ENCODE results near the gene STK25.
"Not testable (repeated sequence)": the region's sequence is repeated elsewhere in the genome, so short reads cannot be mapped to it uniquely, and the experiment has no call there.

Gene STK25

DNA sequence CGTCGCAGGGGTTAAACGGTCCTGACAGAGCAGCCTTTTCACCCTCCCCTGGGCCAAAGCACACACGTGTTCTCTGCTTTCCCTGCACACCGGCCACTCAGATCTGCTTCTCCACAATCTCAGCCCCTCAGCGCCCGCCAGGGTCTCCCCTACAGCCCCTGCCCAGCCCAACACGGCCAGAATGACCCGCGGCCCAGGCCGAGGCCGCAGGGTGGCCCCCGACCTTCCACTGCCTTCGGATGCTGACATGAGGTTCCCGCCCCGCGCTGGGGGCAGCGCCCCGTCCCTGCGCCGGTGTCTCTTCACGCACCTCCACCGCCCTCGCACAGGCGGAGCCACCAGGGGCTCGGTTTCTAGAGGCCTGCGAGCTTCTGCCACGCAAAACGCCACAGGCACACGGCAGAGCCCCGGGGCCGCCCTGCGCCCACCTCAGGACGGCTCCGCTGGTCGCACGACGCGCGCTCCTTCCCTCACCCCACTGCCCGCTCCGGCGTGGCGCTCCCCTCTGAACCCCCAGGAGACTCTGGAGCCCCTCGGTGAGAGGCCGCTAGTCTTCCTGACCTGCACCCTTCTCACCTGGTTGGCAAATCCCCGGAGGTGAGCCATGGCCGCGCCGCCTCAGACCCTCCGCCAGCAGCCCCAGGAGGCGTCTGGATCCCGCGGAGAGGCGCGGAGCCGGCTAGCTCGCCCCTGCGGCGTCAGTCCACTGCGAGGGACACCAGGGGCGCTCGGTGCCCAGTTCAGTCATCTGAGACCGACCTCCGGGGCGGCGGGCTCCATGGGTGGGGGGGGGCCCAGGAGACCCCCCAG, 749 bp downstream of the STK25 start:
- no peak for FAIRE-seq

DNA sequence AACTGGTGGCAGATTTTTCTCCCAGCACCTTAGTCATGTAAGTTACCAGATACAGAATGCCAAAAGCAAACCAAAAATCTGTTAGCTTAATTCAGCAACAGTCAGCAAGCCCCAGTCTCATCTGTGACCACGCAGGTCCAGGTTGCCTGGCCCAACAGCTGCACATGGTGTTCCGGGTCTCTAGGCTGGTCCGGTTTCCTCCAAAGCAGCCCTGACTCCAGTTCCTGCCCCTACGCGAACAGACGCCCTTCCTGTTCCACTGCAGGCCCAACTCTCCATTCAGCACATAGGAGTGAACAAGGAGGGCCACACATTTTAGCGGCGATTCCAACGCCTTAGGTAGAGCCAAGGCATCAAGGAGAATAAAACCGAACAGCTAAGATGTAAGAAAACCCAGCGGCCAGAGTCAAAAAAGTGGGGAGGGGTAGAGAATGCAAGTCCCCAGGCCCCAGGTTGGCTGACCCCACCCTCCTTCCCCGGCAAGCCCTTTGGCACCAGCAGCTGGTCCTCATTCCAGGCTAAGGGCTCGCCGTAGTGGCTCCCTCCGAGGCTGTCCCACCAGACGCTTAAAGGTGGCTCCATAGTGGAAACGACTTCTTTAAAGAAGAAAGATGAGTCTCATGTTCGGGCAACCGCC, 1.5 kb downstream of the STK25 start:
- FAIRE-seq: no peak

DNA sequence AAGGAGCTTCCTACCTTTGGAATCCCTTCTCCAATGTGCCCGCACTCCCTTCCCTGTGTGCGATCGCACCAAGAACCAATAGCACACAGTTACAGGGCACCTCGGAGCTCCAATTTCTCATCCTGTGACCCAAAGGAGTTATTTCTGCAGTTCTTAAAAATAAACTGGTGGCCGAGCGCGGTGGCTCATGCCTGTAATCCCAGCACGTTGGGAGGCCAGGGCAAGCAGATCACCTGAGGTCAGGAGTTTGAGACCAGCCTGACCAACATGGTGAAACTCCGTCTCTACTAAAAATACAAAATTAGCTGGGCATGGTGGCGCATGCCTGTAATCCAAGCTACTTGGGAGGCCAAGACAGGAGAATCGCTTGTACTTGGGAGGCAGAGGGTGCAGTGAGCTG, 2.1 kb downstream of the STK25 start:
- FAIRE-seq: not testable (repeated sequence)

DNA sequence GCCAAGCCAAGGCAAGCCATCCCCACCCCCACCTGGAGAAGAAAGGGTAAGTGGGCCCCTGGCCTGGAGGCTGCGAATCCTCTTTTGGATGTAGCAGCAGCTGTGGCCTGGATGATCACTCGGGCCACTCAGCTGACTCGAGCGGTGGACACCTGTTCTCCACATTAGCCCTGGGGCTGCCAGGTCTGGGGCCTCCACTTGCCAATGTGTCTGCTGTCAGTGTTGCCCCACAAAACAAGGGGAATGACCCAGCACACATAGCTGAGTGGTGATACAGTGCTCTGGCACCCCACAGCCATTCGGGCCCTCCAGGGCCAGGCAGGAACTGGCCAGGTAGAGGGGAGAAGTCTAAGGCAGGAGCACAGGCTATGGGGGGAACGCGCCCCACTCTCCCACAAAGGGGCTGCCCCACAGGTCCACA, 2.6 kb downstream of the STK25 start:
- FAIRE-seq: no peak

DNA sequence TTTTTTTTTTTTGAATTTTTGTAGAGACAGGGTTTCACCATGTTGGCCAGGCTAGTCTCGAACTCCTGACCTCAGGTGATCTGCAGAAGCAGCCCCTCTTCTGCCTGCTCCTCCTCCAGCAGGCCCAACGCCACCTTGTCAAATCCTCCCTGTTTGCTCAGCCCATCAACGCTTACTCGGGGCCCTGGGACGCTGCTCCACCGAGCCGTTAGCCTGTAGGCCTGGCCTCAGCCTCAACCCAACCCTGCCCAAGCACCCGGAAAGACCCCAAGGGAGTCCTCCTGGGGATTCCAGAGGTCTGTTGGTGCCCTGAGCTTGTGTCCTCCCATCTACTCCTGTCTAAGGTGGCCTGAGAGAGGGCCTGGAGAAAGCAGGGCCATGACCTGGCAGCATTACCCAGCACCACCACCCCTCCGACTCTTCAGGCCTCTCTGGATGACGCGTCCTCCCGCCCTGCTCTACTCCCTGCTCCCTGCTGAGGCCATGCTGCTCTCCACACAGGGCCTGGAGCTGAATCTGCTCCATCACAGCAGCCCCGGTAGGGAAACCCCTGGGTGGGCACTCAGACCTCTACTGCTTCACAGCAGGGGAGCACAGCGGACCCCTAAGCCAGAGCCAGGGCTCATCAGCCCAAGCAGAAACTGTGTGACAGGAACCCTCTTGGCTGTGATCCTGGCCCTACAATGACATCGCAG, 3.2 kb downstream of the STK25 start:
- no peak for FAIRE-seq

DNA sequence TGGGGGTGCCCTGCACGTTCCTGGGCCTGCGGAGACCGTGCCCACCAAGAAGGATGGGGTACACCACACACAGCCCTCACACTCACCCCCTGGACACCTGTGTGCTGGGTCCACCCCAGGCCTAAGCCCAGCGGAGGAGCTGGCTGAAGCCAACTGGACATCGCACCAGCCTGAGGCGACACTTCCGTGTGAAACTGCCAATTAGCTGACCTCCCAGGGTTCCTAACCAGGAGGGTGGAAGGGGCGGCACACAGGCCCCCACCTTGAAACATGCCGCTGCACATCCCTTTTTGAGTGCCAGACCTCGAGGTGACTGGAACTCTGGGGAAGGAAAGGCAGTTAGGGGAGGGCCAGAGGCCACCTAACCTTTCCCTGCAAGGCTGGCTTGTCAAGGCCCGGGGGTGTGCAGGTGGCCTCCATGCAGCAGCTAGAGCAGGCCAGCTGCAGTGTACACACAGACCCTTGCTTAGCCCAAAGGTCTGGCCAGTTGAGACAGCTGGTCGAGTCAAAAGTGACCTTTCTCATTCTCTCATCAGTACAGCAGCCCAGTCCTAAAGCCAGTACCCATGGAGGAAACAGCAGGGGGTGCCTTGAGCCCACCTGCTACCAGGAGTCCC, 4.5 kb downstream of the STK25 start:
- FAIRE-seq: no peak

DNA sequence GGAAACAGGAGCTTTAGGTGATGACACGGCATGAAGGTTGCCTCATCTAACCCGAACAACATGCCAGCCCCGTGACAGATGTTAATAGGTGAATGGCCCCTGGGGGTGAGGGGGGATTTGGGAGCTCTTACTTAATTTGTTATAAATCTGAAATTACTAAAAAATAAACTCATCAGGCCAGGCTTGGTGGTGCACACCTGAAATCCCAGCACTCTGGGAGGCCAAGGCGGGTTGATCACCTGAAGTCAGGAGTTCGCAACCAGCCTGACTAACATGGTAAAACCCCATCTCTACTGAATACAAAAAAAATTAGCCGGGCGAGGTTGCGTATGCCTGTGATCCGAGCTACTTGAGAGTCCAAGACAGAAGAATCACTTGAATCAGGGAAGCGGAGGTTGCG, 6.1 kb downstream of the STK25 start:
- no peak for FAIRE-seq

DNA sequence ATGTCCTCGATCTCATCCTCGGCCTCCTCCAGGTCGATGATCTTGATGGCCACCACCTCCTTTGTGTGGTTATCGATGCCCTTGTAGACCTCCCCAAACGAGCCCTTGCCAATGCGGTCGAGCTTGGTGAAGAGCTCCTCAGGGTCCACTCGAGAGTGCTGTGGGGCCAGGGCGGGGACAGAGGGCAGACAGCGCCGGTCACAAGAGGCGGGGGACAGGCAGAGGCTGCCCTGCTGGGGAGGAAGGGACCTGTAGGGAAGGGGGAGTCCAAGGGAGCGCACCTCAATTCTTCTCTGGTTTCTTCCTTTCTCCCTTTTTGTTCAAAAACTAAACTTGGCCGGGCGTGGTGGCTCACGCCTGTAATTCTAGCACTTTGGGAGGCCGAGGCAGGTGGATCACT, 6.8 kb downstream of the STK25 start:
- no peak for FAIRE-seq

DNA sequence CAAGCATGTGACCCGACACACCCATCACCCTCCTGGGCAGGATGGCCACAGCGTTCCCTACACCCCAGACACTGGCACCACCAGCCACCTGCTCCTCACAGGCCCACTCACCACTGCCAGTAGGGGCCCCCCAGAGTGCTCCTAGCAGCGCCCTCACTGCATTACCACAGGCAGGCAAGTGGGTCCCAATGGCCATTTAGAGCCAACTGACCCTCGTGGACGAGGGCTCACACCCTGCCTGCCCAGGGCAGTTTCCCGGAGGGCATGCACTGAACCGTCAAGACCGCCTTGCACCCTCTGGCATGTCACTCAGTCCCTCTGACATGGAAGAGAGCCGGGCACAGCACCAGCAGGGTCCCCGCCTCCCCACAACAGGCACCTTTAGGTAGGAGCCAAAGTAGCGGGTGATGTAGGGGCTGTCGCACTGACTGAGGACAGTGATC, 7.3 kb downstream of the STK25 start:
- FAIRE-seq: no peak

DNA sequence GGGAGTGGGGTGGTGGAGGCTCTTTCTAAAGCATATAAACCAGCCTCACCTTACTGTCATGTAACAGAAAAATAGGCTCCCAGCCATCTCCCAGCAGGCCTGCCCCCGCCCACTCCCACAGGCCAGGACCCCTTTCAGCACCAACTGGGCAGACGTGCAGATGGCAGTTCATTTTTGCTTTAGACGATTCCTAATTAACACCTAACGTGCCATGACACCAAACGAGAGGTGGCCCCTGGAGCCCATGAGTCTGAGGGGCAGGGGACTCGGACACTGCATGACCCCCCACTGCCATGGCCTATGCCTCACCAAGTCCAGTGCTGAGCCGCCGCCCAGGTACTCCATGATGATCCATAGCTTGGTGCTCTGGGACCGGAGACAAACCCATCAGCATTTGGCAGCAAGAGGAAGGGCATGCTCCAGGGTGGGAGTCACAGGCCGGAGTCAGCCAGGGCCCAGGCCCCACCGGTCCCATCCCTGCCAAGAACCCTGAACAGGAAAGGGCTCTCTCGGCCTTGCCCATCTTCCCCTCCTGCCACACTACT, 7.9 kb downstream of the STK25 start:
- no peak for FAIRE-seq

DNA sequence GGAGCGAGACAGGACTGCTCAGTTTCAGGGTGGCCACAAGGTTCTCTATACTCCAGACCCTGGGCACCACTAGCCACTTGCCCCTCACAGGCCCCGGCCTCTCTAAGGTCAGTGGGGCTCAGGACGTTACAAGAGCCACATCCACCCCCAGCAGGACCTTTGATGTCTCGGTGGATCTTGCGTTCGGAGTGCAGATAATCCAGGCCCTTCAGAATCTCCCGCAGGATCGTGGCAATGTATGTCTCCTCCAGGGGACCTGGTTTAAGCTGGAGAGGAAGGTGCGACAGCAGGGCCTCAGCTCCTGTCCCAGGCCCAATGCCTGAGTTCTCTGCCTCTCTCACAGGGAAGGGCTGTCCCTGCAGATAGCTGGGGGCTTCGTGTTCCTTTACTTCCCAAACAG, 8.4 kb downstream of the STK25 start:
- FAIRE-seq: no peak

DNA sequence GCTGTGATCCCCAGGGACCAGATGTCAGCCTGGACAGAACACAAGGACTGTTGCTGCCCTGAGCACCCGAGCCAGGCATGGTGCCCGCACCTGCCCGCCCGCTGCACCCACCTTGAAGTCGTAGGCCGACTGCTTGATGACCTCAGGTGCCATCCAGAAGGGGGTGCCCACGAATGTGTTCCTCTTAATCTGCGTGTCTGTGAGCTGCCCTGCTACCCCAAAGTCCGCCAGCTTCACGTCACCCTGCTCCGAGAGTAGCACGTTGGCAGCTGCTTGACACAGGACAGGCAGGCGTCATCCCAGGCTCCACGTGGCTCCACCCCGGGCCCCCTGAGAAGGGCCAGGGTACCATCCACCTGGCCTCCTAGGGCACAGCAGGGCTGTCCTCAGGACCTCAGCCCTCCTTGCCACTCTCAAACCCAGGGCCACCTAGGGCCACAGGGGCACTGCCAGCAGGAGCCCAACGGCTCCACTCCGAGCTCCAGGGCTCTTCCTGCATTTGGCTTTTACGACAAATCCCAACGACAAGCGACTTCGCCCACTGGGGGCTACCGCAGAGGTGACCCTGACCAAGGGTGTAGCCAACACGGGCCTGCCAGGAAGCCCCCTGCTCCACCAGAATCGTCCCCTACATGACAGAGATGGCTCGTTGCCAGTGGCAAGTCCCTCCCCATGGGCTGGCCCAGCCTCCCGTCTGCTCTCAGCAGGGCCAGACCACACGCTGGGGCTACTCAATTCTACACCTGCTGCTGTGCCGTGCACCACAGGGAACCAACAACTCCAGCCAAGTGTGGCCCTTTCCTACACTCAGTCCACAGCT, 9.0 kb downstream of the STK25 start:
- FAIRE-seq: no peak

DNA sequence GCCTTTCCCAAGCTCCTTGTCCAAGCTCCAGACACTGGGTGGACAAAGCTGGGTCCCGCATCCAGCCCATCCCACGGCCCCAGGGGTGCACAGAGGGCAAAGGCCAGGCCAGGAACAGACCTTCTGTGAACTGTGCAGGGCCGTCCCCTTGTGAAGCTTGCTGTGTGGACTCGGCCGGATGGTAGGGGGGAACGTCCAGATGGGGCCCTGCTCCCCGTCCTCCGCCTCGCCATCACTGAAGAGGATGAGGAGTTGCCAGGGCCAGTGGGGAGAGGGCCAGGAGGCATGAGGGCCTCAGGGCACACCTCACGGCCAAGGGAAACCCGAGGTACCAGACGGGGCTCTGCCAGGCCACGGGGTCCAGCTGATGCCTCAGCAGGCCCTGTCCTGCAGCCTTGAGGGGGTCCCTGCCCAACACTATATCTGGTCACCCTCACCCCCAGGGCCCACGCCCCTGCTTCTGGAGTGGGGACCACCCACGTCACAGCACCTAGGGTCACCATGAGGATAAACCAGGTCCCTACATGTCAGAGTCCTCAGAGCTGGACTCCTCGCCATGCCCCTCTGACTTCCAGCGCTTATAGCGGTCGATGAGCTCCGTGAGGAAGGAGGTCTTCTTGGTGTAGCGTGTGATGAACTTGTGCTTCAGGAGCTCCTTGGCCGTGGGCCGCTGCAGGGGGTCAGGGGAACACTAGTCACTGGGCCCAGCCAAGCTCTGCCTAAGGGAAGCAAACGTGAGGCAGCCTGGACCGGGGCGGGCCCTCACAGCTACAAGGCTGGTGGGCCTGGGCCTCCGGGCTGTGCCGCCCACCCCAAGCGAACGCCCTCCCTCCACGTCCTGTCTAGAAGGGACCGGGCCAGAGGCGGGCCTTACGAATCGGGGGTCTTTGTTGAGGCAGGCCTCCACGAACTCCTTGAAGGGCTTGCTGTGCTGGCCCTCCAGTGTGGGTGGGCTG, 10.0 kb downstream of the STK25 start:
- no peak for FAIRE-seq

DNA sequence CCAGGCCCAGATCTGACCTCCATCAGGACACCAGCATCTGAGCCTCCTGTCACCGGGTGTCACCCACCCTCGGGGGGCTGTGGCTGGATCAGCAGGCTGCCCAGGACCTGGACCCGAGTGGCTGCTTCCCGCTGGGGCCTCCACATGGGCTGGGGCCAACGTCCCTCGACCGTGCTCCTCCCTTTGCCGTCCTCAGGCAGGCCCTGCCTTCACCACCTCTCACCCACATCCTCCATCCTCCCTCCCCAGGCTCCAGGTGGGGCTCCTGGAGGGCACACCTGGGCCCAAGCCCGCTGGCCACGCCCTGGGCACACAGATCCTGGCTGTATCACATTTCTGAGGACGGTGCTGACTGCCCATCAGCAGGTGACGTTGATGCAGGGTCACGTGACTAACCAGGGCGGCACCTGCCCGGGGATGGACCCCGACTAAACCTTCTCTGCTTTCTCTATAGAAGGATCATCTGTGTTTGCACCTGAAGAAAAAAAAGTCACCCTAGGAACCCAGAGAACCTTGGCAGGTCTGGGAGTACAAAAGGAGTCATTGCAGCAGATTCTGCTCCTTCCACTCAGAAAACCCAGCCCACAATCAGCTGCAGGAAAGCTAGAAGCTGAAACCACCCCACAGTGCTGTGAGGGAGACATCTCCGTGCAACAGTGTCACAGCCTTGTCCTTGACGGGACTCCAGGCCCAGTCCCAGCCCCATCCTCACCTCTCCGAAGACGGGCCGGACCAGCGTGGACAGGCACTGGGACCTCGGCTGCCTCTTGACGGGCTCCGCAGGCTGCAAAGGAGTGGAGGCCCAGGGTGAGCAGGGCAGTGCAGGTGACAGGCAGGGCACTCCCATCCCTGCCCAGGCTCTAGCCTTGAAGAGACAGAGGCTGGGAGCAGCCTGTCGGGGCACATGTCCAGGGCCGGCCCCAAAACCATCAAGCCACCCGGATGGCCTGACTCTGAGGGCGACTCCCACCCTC, 11.2 kb downstream of the STK25 start:
- FAIRE-seq: no peak

DNA sequence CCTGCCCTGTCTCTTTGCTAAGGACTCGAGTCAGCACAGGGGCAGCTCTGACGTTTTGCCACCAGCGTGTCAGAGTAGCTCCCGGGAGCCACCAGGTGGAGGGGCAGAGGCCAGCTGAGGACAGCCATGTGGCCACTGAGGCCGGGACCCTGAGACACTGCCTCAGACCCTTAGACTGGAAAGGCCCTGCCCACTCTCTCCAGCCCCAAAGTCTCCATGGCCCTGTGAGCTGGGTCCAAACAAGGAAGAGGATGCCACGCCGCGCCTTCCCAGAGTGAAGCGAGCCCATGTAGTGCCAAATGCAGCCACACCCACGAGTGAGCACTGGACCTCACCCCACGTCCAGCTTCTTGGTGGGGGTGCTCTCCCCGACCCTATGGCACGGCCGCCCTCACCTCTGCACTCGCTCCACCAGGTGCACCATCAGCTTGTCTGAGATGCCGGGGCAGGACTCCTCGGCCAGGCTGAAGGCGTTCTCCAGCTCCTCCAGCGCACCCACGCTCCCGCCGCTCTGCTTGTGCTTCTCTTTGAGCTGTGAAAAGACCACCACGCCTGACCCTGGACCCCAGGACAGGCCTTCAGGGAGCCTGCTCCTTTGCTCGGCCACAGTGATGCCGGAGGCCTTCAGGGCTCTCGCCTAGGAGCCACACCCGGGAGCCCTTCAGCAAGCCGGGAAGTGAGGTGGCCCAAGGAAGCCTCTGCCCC, 12.2 kb downstream of the STK25 start:
- no peak for FAIRE-seq

DNA sequence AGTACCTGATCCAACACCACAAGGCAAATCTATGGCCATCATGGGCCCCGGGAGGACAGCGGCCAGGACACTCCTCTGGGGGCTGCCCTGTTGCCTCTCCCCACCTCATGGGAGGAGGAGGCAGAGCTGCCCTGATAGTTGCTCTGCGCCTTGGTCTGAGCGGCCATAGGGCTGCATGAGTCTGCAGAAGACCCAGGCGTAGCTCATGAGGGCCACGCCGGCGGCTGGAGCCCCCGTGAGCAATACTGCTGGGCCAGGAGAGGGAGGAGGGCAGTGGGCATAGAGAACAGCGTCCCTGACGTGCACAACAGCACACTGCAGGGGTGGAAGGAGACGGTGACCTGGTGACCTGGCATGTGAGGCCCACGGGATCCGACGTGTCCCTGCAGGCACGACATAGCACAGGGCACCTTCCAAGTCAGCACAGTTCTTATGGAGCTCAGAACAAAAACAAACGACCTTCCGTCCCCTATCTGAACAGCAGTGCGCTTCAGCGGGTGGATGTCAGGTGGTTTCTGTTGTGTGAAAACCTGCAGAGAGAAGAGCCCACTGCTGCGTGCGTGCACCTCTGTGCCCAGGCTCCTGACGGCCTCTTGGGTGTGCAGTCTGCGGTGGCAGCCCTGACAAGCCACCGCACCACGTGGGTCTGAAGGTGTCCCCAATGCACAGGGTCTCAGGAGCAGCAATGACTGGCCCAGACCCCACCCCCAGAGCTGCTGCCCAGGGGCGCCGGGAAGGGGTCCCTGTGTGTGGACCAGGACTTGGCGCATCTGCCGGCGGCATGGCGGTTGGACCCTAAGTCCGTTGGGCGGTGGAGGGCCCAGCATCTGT, 13.0 kb downstream of the STK25 start:
- no peak for FAIRE-seq

DNA sequence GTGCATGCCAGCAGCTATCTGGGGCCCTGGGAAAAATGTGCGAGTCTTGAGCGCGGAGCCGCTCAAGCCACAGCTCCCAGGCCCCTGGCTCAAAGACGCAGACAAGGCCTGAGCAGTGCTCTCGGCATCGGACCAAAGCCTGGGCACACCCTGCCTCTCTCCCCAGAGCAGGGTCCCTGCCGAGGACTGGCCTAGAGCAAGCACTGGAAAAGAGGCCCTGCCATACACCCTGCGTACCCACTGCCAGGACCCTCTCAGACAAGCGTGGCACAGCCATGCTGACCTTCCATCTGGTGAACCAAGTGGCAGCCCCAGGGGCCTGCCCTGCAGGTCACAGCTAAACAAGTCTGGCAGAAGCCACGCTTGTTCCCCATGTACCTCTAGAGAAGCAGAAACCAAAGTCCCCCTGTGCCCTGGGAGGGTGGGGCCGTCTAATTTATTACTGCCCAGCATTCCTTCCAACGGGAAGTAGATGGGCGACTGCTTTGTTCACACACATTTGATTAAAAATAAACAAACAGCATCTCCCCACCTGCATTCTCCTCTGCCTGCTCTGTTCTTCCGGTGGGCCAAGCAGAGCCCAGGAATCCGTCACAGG, 14.0 kb downstream of the STK25 start:
- no peak for FAIRE-seq

DNA sequence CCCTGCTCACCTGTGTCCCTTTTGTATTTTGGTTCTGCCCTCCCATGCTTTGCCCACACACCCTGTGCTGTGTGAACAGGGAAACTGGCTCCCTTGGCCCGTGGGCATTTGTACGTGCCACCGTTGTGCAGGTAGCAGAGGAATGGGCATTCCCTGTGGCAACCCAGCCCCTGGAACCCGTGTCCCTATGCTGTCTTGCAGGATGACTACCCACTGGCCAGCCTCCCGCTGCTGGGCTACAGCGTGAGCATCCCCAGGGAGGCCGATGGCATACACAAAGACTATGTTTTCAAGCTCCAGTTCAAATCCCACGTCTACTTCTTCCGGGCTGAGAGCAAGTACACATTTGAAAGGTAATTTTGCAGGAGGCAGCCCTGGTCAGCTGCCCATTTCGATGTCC, 15.3 kb downstream of the STK25 start:
- FAIRE-seq: no peak

All from colon (tissue), 2 donors.